Measurements from ENCODE around the gene AKT2. TPM values are rescaled to one million over a fixed set of nuclear protein-coding genes. Genes with fewer than 3 reads are reported as not detected.

The AKT2 gene
- total RNA-seq, 1 donor from 2014 or later: 126 TPM

GRCh38 chr19:40263440-40264313 is 21.5 kb downstream of the AKT2 start:
- intact Hi-C loops (cut with DNase I): no loop called here
- DNase-seq (peak; percentile 37), ATAC-seq (ENCODE audit: poor library complexity) (no peak)

- intact Hi-C loops (cut with DNase I): no loop called here
- peak; percentile 13 for DNase-seq
These were observed 22.7 kb downstream of the AKT2 start for GRCh38 chr19:40262422-40262821.

DNA sequence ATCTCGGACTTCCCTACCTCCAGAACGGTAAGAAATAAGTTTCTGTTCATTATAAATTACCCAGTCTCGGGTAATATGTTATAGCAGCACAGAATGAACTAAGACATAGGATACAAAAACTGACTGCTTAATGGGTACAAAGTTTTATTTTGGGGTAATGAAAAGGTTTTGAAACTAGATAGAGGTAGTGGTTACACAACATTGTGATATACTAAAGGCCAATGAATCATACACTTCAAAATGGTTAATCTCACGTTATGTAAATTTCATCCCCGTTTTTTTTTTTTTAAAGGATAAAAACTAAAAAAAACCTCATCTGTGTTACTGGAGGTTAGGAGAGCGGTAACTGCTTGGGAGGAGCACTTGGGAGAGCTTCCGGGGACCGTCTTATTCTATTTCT is 23.5 kb downstream of the AKT2 start:
- no peak for ATAC-seq (ENCODE audit: poor library complexity)
- intact Hi-C loops (cut with DNase I): no loop called here
- DNase-seq: no peak

More at GRCh38 chr19:40262422-40262821, 22.7 kb downstream of the AKT2 start:
- no peak for ATAC-seq (ENCODE audit: poor library complexity)

DNA sequence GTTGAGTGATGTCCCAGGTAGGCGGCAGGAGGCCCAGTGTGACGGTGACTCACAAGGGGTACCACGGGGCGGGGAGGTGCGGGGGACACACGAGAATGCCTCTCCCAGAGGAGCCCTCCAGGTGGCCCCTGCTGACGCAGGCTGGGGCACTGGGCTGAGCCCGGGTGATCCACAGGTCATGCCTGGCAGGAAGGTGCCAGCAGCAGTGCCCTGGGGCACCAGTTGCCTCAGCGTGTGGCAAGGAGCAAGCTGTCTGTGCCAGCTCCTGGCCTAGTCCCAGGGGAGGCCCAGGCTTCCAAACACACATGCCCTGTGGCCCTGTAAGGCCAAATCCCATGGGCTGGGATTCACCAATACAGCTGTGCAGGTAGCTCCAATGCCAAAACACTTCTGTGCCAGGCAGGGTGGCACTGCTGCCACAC is 28.0 kb downstream of the AKT2 start:
- DNase-seq (peak; percentile 71), ATAC-seq (ENCODE audit: poor library complexity) (peak; percentile 87)
- intact Hi-C loops (cut with DNase I): no loop called here

GRCh38 chr19:40256512-40256911 is 28.6 kb downstream of the AKT2 start:
- peak; percentile 7 for DNase-seq
- intact Hi-C loops (cut with DNase I): no loop called here
- ATAC-seq (ENCODE audit: poor library complexity): no peak

GRCh38 chr19:40255619-40256166 is 29.5 kb downstream of the AKT2 start:
- ATAC-seq (ENCODE audit: poor library complexity) (no peak), DNase-seq (no peak)
- intact Hi-C loops (cut with DNase I): no loop called here

GRCh38 chr19:40254714-40255418 is 30.3 kb downstream of the AKT2 start:
- intact Hi-C loops (cut with DNase I): no loop called here
- ATAC-seq (ENCODE audit: poor library complexity) (no peak), DNase-seq (peak; percentile 32)

DNA sequence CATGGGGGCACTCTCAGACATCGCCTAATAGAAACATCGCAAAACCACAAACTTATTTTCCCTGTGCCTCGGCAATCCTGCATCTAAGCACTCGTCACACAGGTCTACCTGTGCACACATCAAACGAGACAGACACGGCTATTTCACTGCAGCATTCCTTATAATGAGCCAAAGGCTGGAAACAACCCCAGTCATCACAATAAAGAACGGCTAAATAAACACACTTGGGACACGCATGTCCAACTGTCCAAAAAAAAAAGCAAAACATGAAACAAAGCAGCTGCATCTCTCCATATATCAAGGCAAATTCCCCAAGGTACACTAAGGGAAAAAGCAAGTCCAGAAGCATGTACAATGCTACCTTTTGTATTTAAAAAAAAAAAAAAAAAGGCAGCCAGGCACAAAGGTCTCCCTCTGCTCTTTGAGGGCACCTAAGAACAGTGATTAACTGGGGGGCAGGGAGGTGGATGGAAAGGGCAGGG is 31.5 kb downstream of the AKT2 start:
- DNase-seq (no peak), ATAC-seq (ENCODE audit: poor library complexity) (no peak)
- intact Hi-C loops (cut with DNase I): no loop called here

DNA sequence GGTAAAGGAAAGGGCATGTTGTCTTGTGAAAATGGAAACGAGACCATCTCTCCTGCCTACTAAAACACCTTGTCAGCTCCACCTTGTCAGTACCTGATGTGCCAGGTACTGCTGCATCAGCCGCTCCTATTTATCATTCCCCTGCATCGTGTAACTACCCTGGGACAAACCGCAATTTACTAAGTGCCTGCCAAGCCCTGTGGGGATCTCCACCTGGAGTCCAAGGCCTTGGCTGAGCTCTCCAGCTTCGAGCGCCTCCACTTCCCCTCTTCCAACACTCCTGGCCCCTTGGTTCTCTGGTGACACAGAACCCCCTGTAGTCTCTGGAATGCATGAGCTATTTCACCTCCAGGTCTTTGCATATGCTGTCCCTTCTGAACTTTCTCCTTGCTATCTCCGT is 32.8 kb downstream of the AKT2 start:
- DNase-seq (peak; percentile 8), ATAC-seq (ENCODE audit: poor library complexity) (no peak)
- intact Hi-C loops (cut with DNase I): no loop called here

DNA sequence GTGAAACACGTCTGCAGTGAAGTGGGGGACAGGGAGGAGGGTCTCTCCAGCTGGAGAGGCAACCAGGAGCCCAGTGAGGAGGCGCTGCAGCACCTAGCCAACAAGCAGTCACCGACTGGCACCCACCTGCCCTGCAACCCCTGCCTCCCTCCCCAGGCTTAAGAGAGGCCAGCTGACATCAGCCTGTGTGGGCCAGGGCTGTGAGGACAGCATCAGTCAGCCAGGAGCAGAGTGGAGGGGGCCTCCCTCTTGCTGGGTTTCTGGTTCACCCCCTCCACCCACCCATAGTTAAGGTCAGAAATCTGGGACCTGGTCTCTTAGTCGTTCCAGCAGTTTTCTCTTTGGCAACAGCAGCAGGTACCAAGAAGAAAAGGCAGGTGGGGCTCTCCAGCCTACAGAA is 33.2 kb downstream of the AKT2 start:
- DNase-seq: peak; percentile 10
- intact Hi-C loops (cut with DNase I): no loop called here
- no peak for ATAC-seq (ENCODE audit: poor library complexity)

- intact Hi-C loops (cut with DNase I): no loop called here
- DNase-seq (no peak), ATAC-seq (ENCODE audit: poor library complexity) (no peak)
These were observed 33.9 kb downstream of the AKT2 start for GRCh38 chr19:40251244-40251643.

DNA sequence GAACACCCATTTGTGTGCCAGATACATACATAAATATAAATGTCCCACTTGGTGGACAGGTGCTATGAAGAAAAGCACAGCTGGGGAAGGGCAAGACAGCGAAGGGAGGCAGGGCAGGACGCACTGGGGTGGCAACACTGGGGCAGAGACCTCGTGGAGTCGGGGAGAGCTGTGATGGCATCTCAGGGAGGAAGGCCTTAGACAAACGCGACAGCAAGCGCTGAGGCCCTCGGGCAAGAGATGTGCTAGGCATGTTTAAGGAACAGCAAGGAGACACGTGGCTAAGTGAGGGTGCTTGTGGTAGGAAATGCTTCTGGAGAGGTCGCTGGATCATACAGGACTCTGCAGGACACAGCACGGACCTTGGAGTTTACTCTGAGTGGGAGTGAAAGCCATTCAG is 35.4 kb downstream of the AKT2 start:
- ATAC-seq (ENCODE audit: poor library complexity): no peak
- intact Hi-C loops (cut with DNase I): no loop called here
- DNase-seq: peak; percentile 10

DNA sequence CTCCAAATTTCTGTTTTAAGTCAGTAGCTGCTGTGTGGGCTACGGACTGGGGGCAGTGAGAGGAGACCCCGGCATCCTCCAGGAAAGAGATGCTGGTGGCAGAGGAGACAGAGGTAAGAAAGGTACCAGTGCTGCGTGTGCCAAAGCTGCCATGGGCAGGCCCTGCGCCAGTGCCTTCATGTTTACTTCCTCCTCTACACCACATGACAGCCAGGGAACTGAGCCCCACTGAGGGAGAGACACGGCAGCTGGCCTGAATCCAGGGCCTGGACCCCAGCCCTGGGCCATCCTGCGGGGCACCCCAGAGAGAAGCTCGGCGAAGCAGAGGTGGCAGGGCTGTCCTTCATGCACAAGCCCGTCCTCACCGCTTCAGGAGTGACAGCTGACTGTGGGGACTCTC is 35.9 kb downstream of the AKT2 start:
- peak; percentile 17 for DNase-seq
- intact Hi-C loops (cut with DNase I): no loop called here
- ATAC-seq (ENCODE audit: poor library complexity): no peak

DNA sequence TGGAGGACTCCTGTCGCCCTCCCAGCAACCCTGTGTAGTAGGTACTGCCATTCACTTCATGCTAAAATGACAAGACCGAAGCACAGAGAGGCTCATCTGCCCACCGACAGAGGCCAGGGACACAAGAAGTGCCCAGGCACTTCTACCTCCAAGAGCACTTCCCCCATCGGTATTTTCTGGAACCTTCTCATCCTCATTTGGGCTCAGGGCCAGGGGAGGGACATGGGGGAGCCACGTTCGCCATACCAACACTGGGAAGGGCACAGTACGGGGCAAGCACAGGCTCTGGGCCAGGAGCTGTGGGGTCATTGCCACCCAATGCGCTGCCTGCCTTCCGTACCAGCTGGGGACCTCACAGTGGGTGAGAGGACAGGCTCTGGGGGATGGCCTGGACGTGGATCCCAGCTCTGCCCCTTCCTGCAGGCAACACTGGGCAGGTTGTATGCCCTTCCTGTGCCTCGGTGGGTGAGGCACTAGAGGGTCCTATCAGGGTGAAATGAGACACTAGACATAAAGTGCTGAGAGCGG is 37.3 kb downstream of the AKT2 start:
- intact Hi-C loops (cut with DNase I): no loop called here
- DNase-seq (peak; percentile 38), ATAC-seq (ENCODE audit: poor library complexity) (no peak)

- no peak for ATAC-seq (ENCODE audit: poor library complexity)
- peak; percentile 17 for DNase-seq
- intact Hi-C loops (cut with DNase I): no loop called here
These were observed 38.0 kb downstream of the AKT2 start for GRCh38 chr19:40247178-40247577.

GRCh38 chr19:40246292-40247073 is 38.7 kb downstream of the AKT2 start:
- no peak for DNase-seq
- ATAC-seq (ENCODE audit: poor library complexity): no peak
- intact Hi-C loops (cut with DNase I): no loop called here

DNA sequence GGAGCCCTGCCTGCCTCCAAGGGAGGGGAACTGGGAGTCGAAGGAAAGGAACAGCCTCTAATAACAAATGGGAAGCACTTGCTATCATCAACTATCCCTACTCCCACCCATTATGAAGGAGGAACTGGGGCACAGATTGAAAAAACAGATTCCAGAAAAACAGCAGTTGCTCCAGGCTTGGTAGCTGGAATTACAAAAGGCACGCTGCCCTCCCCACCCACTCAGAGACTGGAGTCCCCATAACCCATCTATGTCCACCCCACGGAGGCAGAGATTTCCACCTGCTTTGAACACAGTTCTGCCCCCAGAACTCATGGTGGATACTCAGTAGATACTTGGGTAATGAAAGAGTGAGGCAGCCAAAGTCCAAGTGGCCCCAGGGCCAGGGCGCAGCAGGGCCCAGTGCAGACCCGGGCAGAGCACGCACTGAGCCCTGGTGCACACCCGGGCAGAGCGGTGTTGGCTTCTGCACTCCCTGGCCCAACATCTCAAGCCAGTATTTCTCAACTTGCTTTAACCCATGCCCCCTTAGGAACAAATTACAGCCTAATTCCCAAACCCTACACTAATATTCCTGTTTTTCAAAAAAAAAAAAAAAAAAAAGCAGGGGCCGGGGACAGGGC is 39.5 kb downstream of the AKT2 start:
- DNase-seq (peak; percentile 40), ATAC-seq (ENCODE audit: poor library complexity) (no peak)
- intact Hi-C loops (cut with DNase I): no loop called here

DNA sequence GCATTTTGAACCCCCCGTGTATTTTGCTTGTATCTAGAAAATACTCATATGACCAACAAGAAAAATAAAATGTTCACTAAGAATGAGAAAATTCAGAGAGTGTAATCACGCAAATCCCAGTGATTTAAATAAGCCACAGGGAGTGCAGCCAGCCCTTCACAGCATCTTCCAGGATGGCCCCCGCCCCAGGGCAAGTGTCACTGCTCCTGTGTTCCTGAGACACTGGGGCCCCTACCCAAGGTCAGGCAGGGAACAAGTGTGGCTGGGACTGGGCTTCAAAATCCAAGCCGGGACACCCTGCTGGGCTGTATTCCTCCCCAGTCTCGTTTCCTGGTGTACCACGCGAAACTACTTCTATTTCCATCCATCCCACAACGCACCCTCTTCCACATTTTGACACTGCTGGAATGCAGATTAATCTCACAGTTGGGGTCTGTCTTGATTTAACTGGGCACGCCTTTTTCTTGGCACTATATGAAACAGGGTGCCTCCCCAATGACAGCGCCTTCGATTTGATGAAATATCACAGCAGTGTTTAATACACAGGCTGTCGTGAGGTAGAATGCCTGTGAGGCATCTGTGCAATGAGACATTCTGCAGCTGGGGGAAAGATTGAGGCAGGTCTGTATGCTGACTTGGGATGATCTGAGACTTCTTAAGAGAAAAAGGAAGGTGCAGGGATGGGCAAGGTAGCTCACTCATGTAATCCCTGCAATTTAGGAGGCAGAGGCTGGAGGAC is 40.4 kb downstream of the AKT2 start:
- ATAC-seq (ENCODE audit: poor library complexity) (no peak), DNase-seq (peak; percentile 34)
- intact Hi-C loops (cut with DNase I): no loop called here

Data from Right ventricle myocardium superior (tissue), 1 donor.